Germinal center (tissue), 1 donor: ENCODE results near the gene ACTN2.

Experiments used
- DNase-seq: peaks from one replicate; pipeline ENCODE4 v3.0.0; 2012; ENCODE audit warnings: mixed read lengths, low spot score

ACTN2 gene

GRCh38 chr1:236691348-236691747 lies 5.0 kb downstream of the ACTN2 start:
- DNase-seq, result no peak

- no peak for DNase-seq
These were observed 5.8 kb downstream of the ACTN2 start for GRCh38 chr1:236692128-236692527.

GRCh38 chr1:236692742-236693141 lies 6.4 kb downstream of the ACTN2 start:
- no peak for DNase-seq

GRCh38 chr1:236699366-236699765 lies 13.1 kb downstream of the ACTN2 start:
- DNase-seq, result no peak

GRCh38 chr1:236700903-236701302 lies 14.6 kb downstream of the ACTN2 start:
- DNase-seq, result no peak

GRCh38 chr1:236701782-236702181 lies 15.5 kb downstream of the ACTN2 start:
- DNase-seq, result no peak

GRCh38 chr1:236702791-236703394 lies 16.6 kb downstream of the ACTN2 start:
- no peak for DNase-seq

GRCh38 chr1:236705771-236706170 lies 19.5 kb downstream of the ACTN2 start:
- no peak for DNase-seq

- no peak for DNase-seq
These were observed 19.9 kb downstream of the ACTN2 start for GRCh38 chr1:236706183-236706582.

- DNase-seq, result no peak
These were observed 24.1 kb downstream of the ACTN2 start for GRCh38 chr1:236710328-236710892.

GRCh38 chr1:236716160-236716559 lies 29.9 kb downstream of the ACTN2 start:
- DNase-seq, result no peak

- no peak for DNase-seq
These were observed 31.5 kb downstream of the ACTN2 start for GRCh38 chr1:236717811-236718210.

GRCh38 chr1:236718328-236718727 lies 32.0 kb downstream of the ACTN2 start:
- no peak for DNase-seq

GRCh38 chr1:236720206-236720605 lies 33.9 kb downstream of the ACTN2 start:
- no peak for DNase-seq

- no peak for DNase-seq
These were observed 34.3 kb downstream of the ACTN2 start for GRCh38 chr1:236720611-236721010.

GRCh38 chr1:236724049-236724448 lies 37.8 kb downstream of the ACTN2 start:
- DNase-seq, result no peak

GRCh38 chr1:236724506-236724905 lies 38.2 kb downstream of the ACTN2 start:
- no peak for DNase-seq

GRCh38 chr1:236725668-236726067 lies 39.4 kb downstream of the ACTN2 start:
- no peak for DNase-seq

- no peak for DNase-seq
These were observed 41.2 kb downstream of the ACTN2 start for GRCh38 chr1:236727521-236727920.

GRCh38 chr1:236728752-236729151 lies 42.5 kb downstream of the ACTN2 start:
- no peak for DNase-seq

GRCh38 chr1:236733653-236734052 lies 47.4 kb downstream of the ACTN2 start:
- DNase-seq, result no peak

GRCh38 chr1:236734141-236734765 lies 48.0 kb downstream of the ACTN2 start:
- no peak for DNase-seq

- no peak for DNase-seq
These were observed 50.5 kb downstream of the ACTN2 start for GRCh38 chr1:236736761-236737160.

- no peak for DNase-seq
These were observed 55.5 kb downstream of the ACTN2 start for GRCh38 chr1:236741753-236742152.
